Measurements from ENCODE around the gene TMEM38A.
"Not testable (repeated sequence)": the region's sequence is repeated elsewhere in the genome, so short reads cannot be mapped to it uniquely, and the experiment has no call there.

TMEM38A gene

DNA sequence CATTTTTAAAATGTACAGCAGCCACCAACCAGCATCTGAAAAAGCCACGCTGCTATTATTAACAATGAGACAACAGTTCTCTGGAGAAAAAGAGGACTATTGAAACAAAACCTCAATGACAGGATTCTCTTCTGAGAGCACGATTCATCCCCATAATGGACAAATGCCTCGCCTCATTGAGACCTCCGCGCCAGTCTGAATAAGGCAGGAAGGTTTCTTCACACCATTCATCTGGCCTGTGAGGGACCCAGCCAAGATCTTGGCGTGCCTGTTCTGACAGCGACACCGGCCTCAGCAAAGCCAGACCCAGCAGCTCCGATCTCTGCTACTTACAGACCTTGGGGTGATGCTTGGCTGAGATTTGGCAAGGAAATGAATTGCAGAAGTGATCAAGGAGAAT is 15.8 kb upstream of the TMEM38A start:
- Histone ChIP-seq H3K4me1 (ENCODE audit: control insufficient read depth in 2 of 2, insufficient read depth in 1 of 2, low read depth in 1 of 2, low read length in 2 of 2) (no peaks in the 10 kb centered on the region), H2AFZ (ENCODE audit: low read length) (no peak overlapping the region), H2BK120ac (ENCODE audit: low read depth, low read length) (no peak overlapping the region), H3K27me3 (ENCODE audit: control insufficient read depth in 3 of 3, insufficient read depth in 3 of 3, low read depth in 1 of 3, low read length in 3 of 3) (no peaks in the 10 kb centered on the region), H3K23ac (ENCODE audit: low read depth, low read length, poor library complexity) (no peak overlapping the region), H2BK5ac (ENCODE audit: low read length) (no peak overlapping the region), H3K36me3 (replicated peaks in 1 of 2; ENCODE audit: control insufficient read depth in 2 of 2, insufficient read depth in 2 of 2, low read length in 2 of 2) (peaks cover 32 to 98% of the 10 kb centered on the region in 2 donors), H3K4me2 (ENCODE audit: insufficient read depth, low read length, poor library complexity, severe bottlenecking) (no peak overlapping the region), H3K14ac (ENCODE audit: low read length) (no peak overlapping the region), H3K9me3 (replicated peaks in 1 of 2; ENCODE audit: control insufficient read depth in 2 of 2, insufficient read depth in 1 of 2, low read depth in 1 of 2, low read length in 2 of 2) (no peaks in the 10 kb centered on the region), H4K91ac (ENCODE audit: low read depth, low read length, poor library complexity) (no peak overlapping the region), H4K8ac (ENCODE audit: low read depth, low read length) (no peak overlapping the region), H3K9ac (ENCODE audit: low read depth, low read length, poor library complexity) (no peak overlapping the region), H3K27ac (replicated peaks; ENCODE audit: low read length) (no peak overlapping the region), H3K4ac (ENCODE audit: low read length) (no peak overlapping the region), H2AK5ac (ENCODE audit: low read depth, low read length) (no peak overlapping the region), H3K18ac (ENCODE audit: low read length) (no peak overlapping the region), H2BK15ac (ENCODE audit: low read length) (no peak overlapping the region), H3K4me3 (ENCODE audit: low read length in 2 of 2) (no peak overlapping the region), H3K79me1 (ENCODE audit: low read depth, low read length) (peaks cover 2% of the 10 kb centered on the region), H2BK12ac (ENCODE audit: low read length) (no peak overlapping the region)
- no peak for DNase-seq (ENCODE audit: low spot score)
- WGBS, 2 donors (ENCODE audit: extremely low coverage in 2 of 2, insufficient read length in 2 of 2, insufficient replicate concordance in 1 of 2): no CpG with 5 or more reads among the region's 9 CpGs

DNA sequence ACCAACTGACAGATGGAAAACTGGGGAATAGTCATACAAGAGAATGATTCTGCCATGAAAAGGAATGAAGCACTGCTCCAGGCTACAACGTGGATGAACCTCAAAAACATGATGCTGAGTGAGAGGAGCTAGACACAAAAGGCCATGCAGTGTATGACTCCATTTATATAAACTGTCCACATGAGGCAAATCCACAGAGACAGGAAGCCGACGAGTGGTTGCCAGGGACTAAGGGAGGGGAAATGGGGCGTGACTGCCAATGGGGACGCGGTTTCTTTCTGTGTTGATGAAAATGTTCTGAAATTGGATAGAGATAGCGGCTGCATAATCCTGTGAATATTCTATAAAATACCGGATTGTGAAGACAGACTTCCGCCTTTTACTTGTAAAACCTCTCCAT is 11.2 kb upstream of the TMEM38A start:
- H4K91ac ChIP-seq (ENCODE audit: low read depth, low read length, poor library complexity): no peak overlapping the region
- no peak overlapping the region for H3K18ac ChIP-seq (ENCODE audit: low read length)
- no peak overlapping the region for H3K23ac ChIP-seq (ENCODE audit: low read depth, low read length, poor library complexity)
- no peak overlapping the region for H2BK5ac ChIP-seq (ENCODE audit: low read length)
- no peak overlapping the region for H2BK15ac ChIP-seq (ENCODE audit: low read length)
- H3K27ac ChIP-seq (replicated peaks; ENCODE audit: low read length): no peak overlapping the region
- H2AK5ac ChIP-seq (ENCODE audit: low read depth, low read length): no peak overlapping the region
- no peak for DNase-seq (ENCODE audit: low spot score)
- H3K27me3 ChIP-seq (ENCODE audit: control insufficient read depth in 3 of 3, insufficient read depth in 3 of 3, low read depth in 1 of 3, low read length in 3 of 3): no peaks in the 10 kb centered on the region
- H3K4me2 ChIP-seq (ENCODE audit: insufficient read depth, low read length, poor library complexity, severe bottlenecking): no peak overlapping the region
- H3K4ac ChIP-seq (ENCODE audit: low read length): no peak overlapping the region
- H3K9ac ChIP-seq (ENCODE audit: low read depth, low read length, poor library complexity): no peak overlapping the region
- WGBS, 2 donors (ENCODE audit: extremely low coverage in 2 of 2, insufficient read length in 2 of 2, insufficient replicate concordance in 1 of 2): no CpG with 5 or more reads among the region's 9 CpGs
- H3K79me1 ChIP-seq (ENCODE audit: low read depth, low read length): peaks cover 2% of the 10 kb centered on the region
- H4K8ac ChIP-seq (ENCODE audit: low read depth, low read length): no peak overlapping the region
- no peak overlapping the region for H3K14ac ChIP-seq (ENCODE audit: low read length)
- peaks cover 52 to 98% of the 10 kb centered on the region in 2 donors for H3K36me3 ChIP-seq (replicated peaks in 1 of 2; ENCODE audit: control insufficient read depth in 2 of 2, insufficient read depth in 2 of 2, low read length in 2 of 2)
- peaks cover 0 to 2% of the 10 kb centered on the region in 2 donors for H3K9me3 ChIP-seq (replicated peaks in 1 of 2; ENCODE audit: control insufficient read depth in 2 of 2, insufficient read depth in 1 of 2, low read depth in 1 of 2, low read length in 2 of 2)
- no peak overlapping the region for H2AFZ ChIP-seq (ENCODE audit: low read length)
- H2BK12ac ChIP-seq (ENCODE audit: low read length): no peak overlapping the region
- H3K4me1 ChIP-seq (ENCODE audit: control insufficient read depth in 2 of 2, insufficient read depth in 1 of 2, low read depth in 1 of 2, low read length in 2 of 2): no peaks in the 10 kb centered on the region
- no peak overlapping the region for H2BK120ac ChIP-seq (ENCODE audit: low read depth, low read length)
- no peak overlapping the region for H3K4me3 ChIP-seq (ENCODE audit: low read length in 2 of 2)

DNA sequence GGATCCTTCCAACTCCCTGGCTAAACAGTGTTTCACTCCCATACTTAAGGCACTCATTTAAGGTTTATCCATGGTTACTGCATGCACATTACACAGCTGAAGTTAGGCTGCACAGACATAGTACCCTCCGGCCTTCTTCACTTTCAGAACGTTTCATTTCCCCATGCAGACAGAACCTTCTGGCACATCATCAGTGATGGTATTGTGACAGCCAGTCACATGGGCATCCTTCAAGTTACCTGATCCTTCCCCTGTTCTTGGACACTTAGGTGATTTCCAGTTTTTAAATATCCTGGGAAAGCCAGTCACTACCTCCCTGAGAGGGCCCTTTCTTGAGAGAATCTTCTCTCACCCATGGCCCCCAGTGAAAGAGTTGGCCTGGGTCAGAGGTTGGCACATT is 10.1 kb upstream of the TMEM38A start:
- H4K8ac ChIP-seq (ENCODE audit: low read depth, low read length): no peak overlapping the region
- peaks cover 49 to 97% of the 10 kb centered on the region in 2 donors for H3K36me3 ChIP-seq (replicated peaks in 1 of 2; ENCODE audit: control insufficient read depth in 2 of 2, insufficient read depth in 2 of 2, low read length in 2 of 2)

GRCh38 chr19:16651421-16652188 is 9.3 kb upstream of the TMEM38A start:
- peaks cover 48 to 96% of the 10 kb centered on the region in 2 donors for H3K36me3 ChIP-seq (replicated peaks in 1 of 2; ENCODE audit: control insufficient read depth in 2 of 2, insufficient read depth in 2 of 2, low read length in 2 of 2)
- no CpG with 5 or more reads among the region's 8 CpGs for WGBS, 2 donors (ENCODE audit: extremely low coverage in 2 of 2, insufficient read length in 2 of 2, insufficient replicate concordance in 1 of 2)

More for the DNA sequence above, 10.1 kb upstream of the TMEM38A start:
- H3K4me2 ChIP-seq (ENCODE audit: insufficient read depth, low read length, poor library complexity, severe bottlenecking): no peak overlapping the region
- no peaks in the 10 kb centered on the region for H3K27me3 ChIP-seq (ENCODE audit: control insufficient read depth in 3 of 3, insufficient read depth in 3 of 3, low read depth in 1 of 3, low read length in 3 of 3)
- no peak overlapping the region for H3K18ac ChIP-seq (ENCODE audit: low read length)
- peaks cover 1% of the 10 kb centered on the region for H3K79me1 ChIP-seq (ENCODE audit: low read depth, low read length)
- H2BK12ac ChIP-seq (ENCODE audit: low read length): no peak overlapping the region
- no peak for DNase-seq (ENCODE audit: low spot score)
- H3K4me1 ChIP-seq (ENCODE audit: control insufficient read depth in 2 of 2, insufficient read depth in 1 of 2, low read depth in 1 of 2, low read length in 2 of 2): no peaks in the 10 kb centered on the region
- no peak overlapping the region for H2BK120ac ChIP-seq (ENCODE audit: low read depth, low read length)
- peaks cover 0 to 2% of the 10 kb centered on the region in 2 donors for H3K9me3 ChIP-seq (replicated peaks in 1 of 2; ENCODE audit: control insufficient read depth in 2 of 2, insufficient read depth in 1 of 2, low read depth in 1 of 2, low read length in 2 of 2)
- H2AK5ac ChIP-seq (ENCODE audit: low read depth, low read length): no peak overlapping the region
- H3K4me3 ChIP-seq (ENCODE audit: low read length in 2 of 2): no peak overlapping the region
- H2BK5ac ChIP-seq (ENCODE audit: low read length): no peak overlapping the region
- H4K91ac ChIP-seq (ENCODE audit: low read depth, low read length, poor library complexity): no peak overlapping the region
- no peak overlapping the region for H3K23ac ChIP-seq (ENCODE audit: low read depth, low read length, poor library complexity)
- H3K14ac ChIP-seq (ENCODE audit: low read length): no peak overlapping the region
- H3K4ac ChIP-seq (ENCODE audit: low read length): no peak overlapping the region
- no peak overlapping the region for H2BK15ac ChIP-seq (ENCODE audit: low read length)
- WGBS, 2 donors (ENCODE audit: extremely low coverage in 2 of 2, insufficient read length in 2 of 2, insufficient replicate concordance in 1 of 2): no CpG with 5 or more reads among the region's 2 CpGs
- no peak overlapping the region for H2AFZ ChIP-seq (ENCODE audit: low read length)
- no peak overlapping the region for H3K9ac ChIP-seq (ENCODE audit: low read depth, low read length, poor library complexity)
- no peak overlapping the region for H3K27ac ChIP-seq (replicated peaks; ENCODE audit: low read length)

More at GRCh38 chr19:16651421-16652188, 9.3 kb upstream of the TMEM38A start:
- H2BK12ac ChIP-seq (ENCODE audit: low read length); H3K4me2 ChIP-seq (ENCODE audit: insufficient read depth, low read length, poor library complexity, severe bottlenecking); DNase-seq (ENCODE audit: low spot score); H2BK120ac ChIP-seq (ENCODE audit: low read depth, low read length); H2AK5ac ChIP-seq (ENCODE audit: low read depth, low read length); H3K79me1 ChIP-seq (ENCODE audit: low read depth, low read length); H3K27me3 ChIP-seq (ENCODE audit: control insufficient read depth in 3 of 3, insufficient read depth in 3 of 3, low read depth in 1 of 3, low read length in 3 of 3); H3K18ac ChIP-seq (ENCODE audit: low read length); H3K9ac ChIP-seq (ENCODE audit: low read depth, low read length, poor library complexity); H2BK5ac ChIP-seq (ENCODE audit: low read length); H3K4me3 ChIP-seq (ENCODE audit: low read length in 2 of 2); H3K4me1 ChIP-seq (ENCODE audit: control insufficient read depth in 2 of 2, insufficient read depth in 1 of 2, low read depth in 1 of 2, low read length in 2 of 2); H4K8ac ChIP-seq (ENCODE audit: low read depth, low read length); H3K23ac ChIP-seq (ENCODE audit: low read depth, low read length, poor library complexity); H3K27ac ChIP-seq (replicated peaks; ENCODE audit: low read length); H3K9me3 ChIP-seq (replicated peaks in 1 of 2; ENCODE audit: control insufficient read depth in 2 of 2, insufficient read depth in 1 of 2, low read depth in 1 of 2, low read length in 2 of 2); H3K14ac ChIP-seq (ENCODE audit: low read length); H2BK15ac ChIP-seq (ENCODE audit: low read length); H4K91ac ChIP-seq (ENCODE audit: low read depth, low read length, poor library complexity); H2AFZ ChIP-seq (ENCODE audit: low read length); H3K4ac ChIP-seq (ENCODE audit: low read length): not testable (repeated sequence)

All from neuronal stem cell (in vitro differentiated cells).